ENCODE measurements around the gene FURIN.
"Not testable (repeated sequence)": the region's sequence is repeated elsewhere in the genome, so short reads cannot be mapped to it uniquely, and the experiment has no call there.

Gene FURIN

DNA sequence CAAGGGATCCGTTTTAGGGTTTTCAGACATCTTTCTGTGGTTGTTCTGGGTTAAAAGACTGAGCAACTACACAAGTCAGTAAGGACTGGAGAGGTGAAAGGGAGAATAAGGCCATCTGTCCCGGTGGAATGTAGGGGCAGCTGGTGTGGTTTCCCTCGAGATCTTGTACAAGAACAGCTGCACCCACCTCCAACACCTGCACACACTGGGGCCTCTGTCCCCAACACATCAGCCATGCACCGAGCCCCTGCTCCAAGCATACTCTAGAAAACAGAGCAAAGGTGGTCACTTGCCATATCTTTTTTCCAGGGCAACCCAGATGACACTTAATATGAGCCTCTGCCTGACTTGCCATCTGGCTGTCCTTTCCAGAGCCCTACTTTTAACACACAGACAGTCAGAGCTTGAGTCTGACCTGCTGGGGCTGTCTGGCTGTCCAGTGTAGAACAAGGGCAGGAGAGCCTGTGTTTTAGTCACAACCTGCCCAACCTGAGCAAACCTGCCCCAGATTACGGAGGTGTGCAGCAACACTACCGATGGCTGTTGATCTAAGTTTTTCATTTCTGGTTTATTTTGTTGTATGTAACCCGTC, 46.9 kb downstream of the FURIN start:
- DNase-seq (ENCODE audit: low read depth in 3 of 3), result no peak

DNA sequence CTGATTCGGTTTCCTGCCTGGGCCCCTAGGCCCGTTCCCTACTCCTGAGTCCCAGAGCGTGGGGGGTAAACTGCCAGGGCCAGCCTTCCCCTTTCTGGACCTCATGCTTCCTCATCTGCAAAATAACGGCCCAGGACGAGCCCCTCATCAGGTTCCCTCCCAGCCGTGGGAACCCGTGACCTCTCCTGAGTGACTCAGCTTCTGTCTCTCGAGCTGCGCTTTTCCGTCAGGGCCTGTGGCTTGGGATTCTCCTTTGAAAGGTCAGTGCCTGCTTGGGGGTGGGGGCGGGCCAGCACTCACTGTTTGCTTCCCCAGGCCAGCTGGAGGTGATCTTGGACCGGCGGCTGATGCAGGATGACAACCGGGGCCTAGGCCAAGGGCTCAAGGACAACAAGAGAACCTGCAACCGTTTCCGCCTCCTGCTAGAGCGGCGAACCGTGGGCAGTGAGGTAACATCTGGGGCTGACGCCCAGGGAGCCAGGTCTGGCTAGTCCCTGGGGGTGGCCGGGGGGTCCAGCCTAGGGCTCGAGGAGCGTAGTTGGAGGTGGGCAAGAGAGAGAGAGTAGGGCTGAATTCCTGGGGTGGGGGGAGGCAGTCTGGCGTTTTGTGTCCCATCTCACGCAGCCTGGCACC, 47.5 kb downstream of the FURIN start:
- no peak for DNase-seq (ENCODE audit: low read depth in 3 of 3)

DNA sequence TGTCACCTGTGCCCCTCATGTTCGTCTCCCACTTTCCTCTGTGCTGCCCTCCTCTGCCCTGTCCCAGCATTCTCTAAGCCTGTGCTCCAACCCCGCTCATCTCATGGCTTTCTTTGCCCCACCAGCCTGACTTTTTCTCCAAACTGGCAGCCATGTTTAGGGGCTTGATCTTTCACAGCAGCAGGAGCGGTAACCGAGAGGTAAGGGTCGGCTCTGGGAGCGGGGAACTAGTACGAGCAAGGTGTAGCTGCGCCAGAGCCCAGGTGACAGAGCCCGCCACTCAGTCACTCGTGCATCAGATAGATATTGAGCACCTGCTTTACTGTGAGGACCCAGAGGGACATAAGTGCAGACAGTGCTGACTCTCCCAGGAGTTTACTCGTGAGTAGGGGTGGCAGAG, 48.1 kb downstream of the FURIN start:
- DNase-seq (ENCODE audit: low read depth in 3 of 3), result no peak

DNA sequence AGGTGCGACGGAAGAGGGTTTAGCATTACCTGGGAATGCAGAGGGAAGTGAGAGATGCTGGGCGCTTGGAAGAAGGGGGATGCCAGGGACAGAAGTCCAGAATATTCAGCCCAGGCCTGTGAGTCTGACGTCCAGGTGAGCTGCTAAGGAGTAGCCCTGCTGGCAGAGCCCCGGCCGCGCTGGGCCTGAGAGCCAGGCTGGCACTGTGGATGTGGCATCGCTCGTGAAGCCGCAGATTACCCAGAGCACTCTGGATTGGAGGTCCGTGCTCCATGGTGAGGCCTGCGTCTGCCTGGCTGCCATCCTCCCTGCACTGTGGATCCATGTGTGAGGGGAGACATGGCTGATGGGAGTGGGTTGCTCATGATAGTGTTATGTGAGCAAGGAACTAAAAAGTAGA, 49.2 kb downstream of the FURIN start:
- DNase-seq (ENCODE audit: low read depth in 3 of 3), result no peak

DNA sequence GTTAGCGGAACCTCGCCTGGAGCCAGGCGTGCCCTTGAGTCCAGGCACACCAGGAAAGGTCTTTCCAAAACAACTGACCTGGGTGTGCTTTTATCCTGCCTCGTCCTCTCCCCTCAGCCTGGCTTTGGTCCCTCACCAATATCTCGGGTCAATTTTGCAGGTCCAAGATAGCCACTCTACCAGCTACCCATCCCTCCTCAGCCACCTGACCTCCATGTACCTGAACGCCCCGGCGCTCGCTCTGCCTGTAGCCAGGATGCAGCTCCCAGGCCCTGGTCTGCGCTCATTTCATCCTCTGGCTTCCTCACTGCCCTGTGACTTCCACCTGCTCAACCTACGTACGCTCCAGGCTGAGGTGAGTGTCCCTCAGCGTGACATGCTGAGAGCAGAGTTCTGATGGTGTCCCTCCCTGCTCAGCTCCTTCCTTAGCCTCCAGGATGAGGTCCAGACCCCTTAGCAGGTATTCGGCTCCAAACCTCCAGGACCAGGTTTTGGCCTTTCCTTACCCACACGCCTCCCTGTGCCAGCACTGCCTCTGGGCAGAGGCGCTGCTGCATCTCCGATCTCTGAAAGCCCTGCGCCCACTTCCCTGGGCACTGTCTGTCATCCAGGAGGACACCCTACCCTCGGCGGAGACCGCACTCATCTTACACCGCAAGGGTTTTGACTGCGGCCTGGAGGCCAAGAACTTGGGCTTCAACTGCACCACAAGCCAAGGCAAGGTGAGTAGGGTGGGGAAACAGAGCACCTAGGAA, 49.8 kb downstream of the FURIN start:
- no peak for DNase-seq (ENCODE audit: low read depth in 3 of 3)

DNA sequence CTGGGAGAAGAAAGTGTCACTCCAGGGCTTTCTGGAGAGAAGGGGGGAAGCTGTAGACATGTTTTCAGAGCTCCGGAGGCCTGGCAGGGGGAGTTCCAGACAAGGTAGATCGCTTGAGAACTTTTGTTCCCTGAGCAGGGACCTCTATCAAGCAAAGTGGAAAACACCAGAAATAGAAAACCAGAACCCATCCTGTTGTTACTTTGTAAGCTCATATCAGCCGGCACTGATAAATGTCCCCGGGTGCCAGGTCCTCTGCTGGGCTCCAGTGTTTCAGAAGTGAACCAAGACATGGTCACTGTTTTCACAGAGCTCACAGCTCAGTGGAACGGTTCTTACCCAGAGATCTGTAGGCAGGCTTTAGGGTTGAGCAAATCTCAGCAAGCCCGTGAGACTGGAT, 50.4 kb downstream of the FURIN start:
- DNase-seq (ENCODE audit: low read depth in 3 of 3), result no peak

DNA sequence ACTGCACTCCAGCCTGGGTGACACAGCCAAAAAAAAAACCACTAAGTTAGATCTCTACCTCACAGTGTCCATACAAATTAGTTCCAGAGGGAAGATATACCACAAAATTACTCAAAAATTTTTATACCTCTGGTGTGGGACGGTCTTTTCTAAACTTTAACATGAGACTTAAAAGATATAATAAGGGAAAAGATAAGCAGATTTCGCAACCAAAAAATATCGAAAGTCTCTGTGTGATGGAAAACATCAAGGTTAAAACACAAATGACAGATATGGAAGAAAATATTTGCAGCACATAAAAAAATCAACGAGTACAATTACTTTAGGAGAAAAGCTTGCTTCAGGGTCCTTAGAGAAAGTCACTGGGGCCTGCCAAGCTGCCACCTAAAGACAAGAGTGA, 53.5 kb downstream of the FURIN start:
- no peak for DNase-seq (ENCODE audit: low read depth in 3 of 3)

DNA sequence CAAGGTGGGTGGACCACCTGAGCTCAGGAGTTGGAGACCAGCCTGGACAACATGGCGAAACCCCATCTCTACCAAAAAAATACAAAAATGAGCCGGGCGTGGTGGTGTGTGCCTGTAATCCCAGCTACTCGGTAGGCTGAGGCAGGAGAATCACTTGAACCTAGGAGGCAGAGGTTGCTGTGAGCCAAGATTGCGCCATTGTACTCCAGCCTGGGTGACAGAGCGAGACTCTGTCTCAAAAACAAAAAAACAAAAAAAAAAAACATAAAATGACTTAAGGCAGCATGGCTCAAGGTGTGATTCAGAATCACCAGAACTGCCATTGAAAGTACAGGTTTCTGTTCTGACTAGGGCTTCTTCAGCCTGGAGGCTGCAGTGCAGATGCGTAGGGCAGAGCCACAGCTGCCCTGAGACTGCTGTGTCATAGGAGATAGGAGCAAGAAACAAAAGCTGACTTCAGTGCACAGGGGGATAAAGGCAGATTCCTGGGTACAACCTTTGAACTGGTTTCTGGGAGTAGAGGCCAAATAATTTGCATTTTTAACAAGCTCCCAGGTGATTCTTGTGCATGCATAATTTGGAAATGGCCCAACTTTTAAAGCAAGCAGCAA, 54.4 kb downstream of the FURIN start:
- DNase-seq (ENCODE audit: low read depth in 3 of 3), result peak in 1 of 3 experiments; percentile 19

DNA sequence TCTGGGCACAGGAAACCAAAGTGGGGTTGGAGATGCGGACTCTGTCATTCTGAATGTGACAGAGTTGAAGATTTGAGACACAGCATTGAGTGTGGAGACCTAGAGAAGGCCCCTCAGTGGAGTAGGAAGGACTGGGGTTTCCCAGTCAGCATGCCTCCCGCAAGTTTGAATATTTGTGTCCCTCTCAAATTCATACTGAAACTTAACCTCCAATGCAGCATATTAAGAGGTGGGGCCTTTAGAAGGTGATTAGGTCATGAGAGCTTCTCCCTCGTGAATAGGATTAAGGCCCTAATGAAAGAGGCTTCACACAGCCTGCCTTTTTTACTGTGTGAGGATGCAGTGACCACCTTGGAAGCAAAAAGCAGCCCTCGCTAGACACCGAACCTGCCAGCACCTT, 56.0 kb downstream of the FURIN start:
- DNase-seq (ENCODE audit: low read depth in 3 of 3), result no peak

DNA sequence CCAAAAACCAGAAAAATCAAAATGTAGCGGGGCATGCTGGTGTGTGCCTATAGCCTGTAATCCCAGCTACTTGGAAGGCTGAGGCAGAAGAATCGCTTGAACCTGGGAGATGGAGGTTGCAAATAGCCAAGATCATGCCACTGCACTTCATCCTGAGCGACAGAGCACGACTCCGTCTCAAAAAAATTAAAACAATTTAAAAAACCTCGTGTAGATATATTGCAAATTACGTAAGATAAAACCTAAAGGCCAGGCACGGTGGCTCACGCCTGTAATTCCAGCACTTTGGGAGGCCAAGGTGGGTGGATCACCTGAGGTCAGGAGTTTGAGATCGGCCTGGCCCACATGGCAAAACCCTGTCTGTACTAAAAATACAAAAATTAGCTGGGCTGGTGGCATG, 58.4 kb downstream of the FURIN start:
- not testable (repeated sequence) for DNase-seq (ENCODE audit: low read depth in 3 of 3)

DNA sequence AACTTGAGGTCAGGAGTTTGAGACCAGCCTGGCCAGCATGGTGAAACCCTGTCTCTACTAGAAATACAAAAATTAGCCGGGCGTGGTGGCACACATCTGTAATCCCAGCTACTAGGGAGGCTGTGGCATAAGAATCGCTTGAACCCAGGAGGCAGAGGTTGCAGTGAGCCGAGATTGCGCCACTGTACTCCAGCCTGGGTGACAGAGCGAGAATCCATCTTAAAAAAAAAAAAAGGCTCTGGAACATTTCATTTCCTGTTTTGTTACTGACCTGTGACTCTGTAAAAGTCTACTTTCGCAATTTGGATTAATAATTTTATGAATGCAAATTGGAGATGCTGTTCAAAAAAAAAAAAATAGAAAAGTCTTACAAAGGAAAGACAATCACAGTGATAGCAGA, 59.7 kb downstream of the FURIN start:
- DNase-seq (ENCODE audit: low read depth in 3 of 3), result not testable (repeated sequence)

DNA sequence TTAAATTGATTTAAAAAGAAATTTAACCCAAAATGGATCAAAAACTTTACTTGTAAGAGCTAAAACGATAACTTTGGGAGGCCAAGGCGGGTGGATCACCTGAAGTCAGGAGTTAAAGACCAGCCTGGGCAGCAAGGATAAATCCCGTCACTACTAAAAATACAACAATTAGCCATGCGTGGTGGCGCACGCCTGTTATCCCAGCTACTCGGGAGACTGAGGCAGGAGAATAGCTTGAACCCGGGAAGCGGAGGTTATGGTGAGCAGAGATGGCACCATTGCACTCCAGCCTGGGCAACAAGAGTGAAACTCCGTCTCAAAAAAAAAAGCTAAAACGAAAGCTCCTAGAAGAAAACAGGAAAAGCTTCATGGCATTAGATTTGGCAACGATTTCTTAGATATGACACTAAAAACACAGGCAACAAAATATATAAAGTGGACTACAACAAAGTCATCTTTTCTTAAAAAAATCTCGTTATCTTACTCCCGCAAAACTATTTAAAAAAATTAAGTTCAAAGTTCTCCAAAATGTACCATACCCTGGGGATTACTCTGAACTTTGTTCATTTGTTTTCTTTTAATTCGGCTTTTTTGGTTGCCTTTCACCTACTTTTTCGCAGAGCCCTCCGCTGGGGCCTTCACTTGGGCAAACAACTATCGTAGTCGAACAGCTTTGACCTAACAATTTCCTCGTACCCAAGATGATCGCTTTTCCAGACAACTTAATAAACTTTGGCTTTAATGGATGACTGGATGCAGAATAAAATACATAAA, 61.0 kb downstream of the FURIN start:
- no peak for DNase-seq (ENCODE audit: low read depth in 3 of 3)

DNA sequence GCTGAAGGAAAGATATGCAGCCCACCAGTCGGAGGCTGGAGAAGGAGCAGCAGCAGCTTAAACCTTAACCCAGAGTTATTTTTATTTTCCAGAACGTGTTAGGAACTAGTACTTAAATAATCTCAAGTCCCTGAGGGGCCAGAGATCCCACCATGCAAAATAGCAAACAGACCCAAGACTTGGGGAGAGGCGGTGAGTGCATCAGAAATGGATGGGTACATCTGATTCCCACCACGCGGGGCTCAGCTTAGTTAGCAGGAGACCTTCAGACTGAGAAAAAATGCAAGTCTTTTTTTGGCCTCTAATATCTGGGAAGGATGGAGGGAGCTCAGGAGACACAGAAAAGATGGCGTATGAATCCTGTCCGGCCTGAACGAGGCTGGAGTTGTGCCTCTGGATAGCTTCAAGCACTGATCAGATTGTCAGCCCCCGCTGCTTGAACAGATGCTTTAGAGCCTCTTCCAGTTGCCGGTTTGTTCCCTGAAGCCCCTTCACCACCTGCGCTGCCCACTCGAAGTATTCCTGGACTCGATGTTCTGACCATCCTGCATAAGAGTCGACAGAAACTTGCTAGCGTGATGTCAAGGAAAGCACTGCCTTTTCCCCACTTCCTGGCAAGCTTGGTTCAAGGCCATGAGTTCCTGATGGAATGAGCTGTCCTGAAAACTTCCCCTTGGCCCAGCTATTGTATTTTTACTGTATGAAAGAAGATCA, 62.6 kb downstream of the FURIN start:
- DNase-seq (ENCODE audit: low read depth in 3 of 3), result no peak

DNA sequence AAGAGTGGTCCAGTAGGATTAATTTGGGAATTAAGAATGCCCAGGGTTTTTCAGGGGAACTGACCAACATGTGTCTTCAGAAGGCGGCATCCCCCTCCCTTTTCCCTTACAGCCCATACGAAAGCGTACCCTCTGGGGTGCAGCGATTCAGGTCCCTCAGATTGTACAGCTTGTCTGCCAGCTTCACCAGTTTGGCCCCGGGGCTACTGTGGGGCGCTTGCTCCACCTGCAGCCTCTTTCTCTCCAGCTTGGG, 63.1 kb downstream of the FURIN start:
- no peak for DNase-seq (ENCODE audit: low read depth in 3 of 3)

DNA sequence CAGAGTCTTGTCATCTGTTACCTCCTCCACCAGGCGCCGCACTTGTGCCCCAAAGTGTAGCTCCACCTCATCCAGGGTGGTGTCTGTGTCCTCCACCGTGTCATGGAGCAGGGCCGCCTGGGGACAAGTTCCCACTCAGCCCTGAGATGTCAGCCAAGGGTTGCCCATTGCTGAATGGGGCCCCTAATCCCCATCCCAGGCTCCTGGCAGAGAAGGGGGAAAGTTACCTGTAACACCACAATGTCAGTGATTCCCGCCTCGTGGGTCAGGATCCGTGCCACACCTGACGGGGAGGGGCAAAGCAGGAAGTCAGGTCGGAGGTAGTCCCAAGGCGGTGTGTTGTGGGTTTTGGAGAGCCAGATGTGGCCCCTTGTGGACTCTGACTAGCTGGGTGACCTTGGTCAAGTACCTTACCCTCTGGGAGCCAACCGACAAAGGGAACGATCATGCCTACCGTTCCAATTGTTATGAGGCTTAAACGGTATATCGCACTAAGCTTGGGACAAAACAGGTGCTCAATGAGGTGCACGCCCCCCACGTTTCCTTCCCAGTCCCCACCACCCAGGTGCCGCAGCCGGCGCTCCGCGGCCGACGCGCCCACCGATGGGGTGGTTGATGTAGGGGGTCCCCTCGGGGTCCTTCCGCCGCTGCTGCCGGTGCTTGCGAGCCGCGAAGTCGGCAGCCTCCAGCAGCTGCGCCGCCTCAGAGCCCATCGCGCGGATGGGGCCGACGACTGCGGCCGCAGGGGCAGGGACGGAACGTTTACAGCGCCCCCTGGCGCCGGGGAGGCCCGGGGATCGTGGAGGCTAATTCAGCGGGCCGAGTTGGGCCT, 63.7 kb downstream of the FURIN start, which contains the start of gene HDDC3:
HDDC3 (minus strand) TSS at position 722 of the 832 bp plus-strand sequence; CDS start at position 713, 9 bp downstream.
- peak; percentile 85 to 90 (median 87) for DNase-seq (ENCODE audit: low read depth in 3 of 3)

DNA sequence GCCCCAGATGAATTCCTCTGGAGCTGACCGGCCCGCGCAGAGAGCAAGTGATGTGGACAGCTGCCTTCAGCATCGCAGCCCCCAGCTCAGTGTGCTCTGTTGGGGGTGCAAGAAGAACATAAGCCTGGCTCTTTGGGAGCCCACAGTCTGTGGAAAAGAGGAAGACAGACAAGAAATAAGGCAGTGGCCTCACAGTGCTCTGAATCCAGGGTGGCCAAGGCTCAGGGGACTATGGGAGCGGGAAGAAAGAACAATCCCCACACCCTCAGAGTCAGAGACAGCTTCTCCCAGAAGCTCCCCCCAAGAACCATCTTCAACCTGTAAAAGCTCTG, 64.2 kb downstream of the FURIN start:
- DNase-seq (ENCODE audit: low read depth in 3 of 3), result no peak
